Tongue (tissue), 2 donors: ENCODE measurements around the gene CHRNA7. TPM values are rescaled to one million over a fixed set of nuclear protein-coding genes. Genes with fewer than 3 reads are reported as not detected.

Experiments used
- DNase-seq: peaks from one replicate; pipeline ENCODE4 v3.0.0-alpha.2; 2015
- total RNA-seq: library from RNA; depleted of rRNA; stranded (reverse); fragments of >200 nt; gene quantifications from one replicate; pipeline ENCODE4 v1.2.3, GENCODE V29; 2014

The CHRNA7 gene
- total RNA-seq, 1 donor from 2014 or later = 2.8 TPM

GRCh38 chr15:32089851-32090359, 59.6 kb downstream of the CHRNA7 start:
- DNase-seq = no peak

GRCh38 chr15:32091505-32092380, 61.4 kb downstream of the CHRNA7 start:
- DNase-seq = no peak

- no peak for DNase-seq
Measured at GRCh38 chr15:32096213-32096612, 65.9 kb downstream of the CHRNA7 start.

GRCh38 chr15:32096916-32097617, 66.8 kb downstream of the CHRNA7 start:
- no peak for DNase-seq

- DNase-seq = no peak
Measured at GRCh38 chr15:32098033-32098432, 67.7 kb downstream of the CHRNA7 start.

- no peak for DNase-seq
Measured at GRCh38 chr15:32099097-32099785, 68.9 kb downstream of the CHRNA7 start.

- no peak for DNase-seq
Measured at GRCh38 chr15:32099956-32100684, 69.8 kb downstream of the CHRNA7 start.

GRCh38 chr15:32104061-32104995, 74.0 kb downstream of the CHRNA7 start:
- DNase-seq = no peak

GRCh38 chr15:32105258-32106241, 75.2 kb downstream of the CHRNA7 start:
- DNase-seq = no peak

- DNase-seq = no peak
Measured at GRCh38 chr15:32106401-32107381, 76.4 kb downstream of the CHRNA7 start.

GRCh38 chr15:32107477-32108080, 77.3 kb downstream of the CHRNA7 start:
- DNase-seq = no peak

GRCh38 chr15:32108661-32109060, 78.3 kb downstream of the CHRNA7 start:
- DNase-seq = no peak

- DNase-seq = no peak
Measured at GRCh38 chr15:32112101-32112500, 81.8 kb downstream of the CHRNA7 start.

GRCh38 chr15:32113224-32113623, 82.9 kb downstream of the CHRNA7 start:
- no peak for DNase-seq

GRCh38 chr15:32117122-32117521, 86.8 kb downstream of the CHRNA7 start:
- no peak for DNase-seq

- no peak for DNase-seq
Measured at GRCh38 chr15:32119286-32119685, 89.0 kb downstream of the CHRNA7 start.

GRCh38 chr15:32119694-32120330, 89.5 kb downstream of the CHRNA7 start:
- no peak for DNase-seq
